ENCODE data around the gene HTR3C.
"Not testable (repeated sequence)": the region's sequence is repeated elsewhere in the genome, so short reads cannot be mapped to it uniquely, and the experiment has no call there.

HTR3C gene

GRCh38 chr3:184018424-184018973 is 34.3 kb upstream of the HTR3C start:
- Histone ChIP-seq H3K4me2 (ENCODE audit: low read length) (peak overlapping the region; percentile 86), H3K4me3 (ENCODE audit: low read depth, low read length, poor library complexity, severe bottlenecking) (peak overlapping the region; percentile 87), H3F3A (ENCODE audit: insufficient read depth, low read length) (no peaks in the 10 kb centered on the region), H2AFZ (ENCODE audit: low read length) (peak overlapping the region; percentile 71), H3K36me3 (ENCODE audit: insufficient read depth, low read length) (peaks cover 8% of the 10 kb centered on the region; the same call in 1 of the 2 replicates), H4K20me1 (ENCODE audit: insufficient read depth, low read length) (no peaks in the 10 kb centered on the region), H3K9me2 (ENCODE audit: low read depth, low read length) (no peaks in the 10 kb centered on the region), H3K4me1 (ENCODE audit: insufficient read depth, low read length, severe bottlenecking) (peaks cover 33% of the 10 kb centered on the region), H3K27ac (ENCODE audit: low read depth, low read length, poor library complexity, severe bottlenecking) (no peak overlapping the region), H3K27me3 (ENCODE audit: insufficient read depth, low read length) (no peaks in the 10 kb centered on the region; the same call in 1 of the 2 replicates), H3K9me3 (ENCODE audit: low read length) (no peaks in the 10 kb centered on the region), H3K79me2 (ENCODE audit: insufficient read depth, low read length) (no peaks in the 10 kb centered on the region), H3K9ac (ENCODE audit: low read length) (peak overlapping the region; percentile 87)
- TF ChIP-seq EZH2 (IDR thresholded peaks at IDR 0.05; ENCODE audit: borderline replicate concordance, low read length): no peak
- TF ChIP-seq, protein P1, sequence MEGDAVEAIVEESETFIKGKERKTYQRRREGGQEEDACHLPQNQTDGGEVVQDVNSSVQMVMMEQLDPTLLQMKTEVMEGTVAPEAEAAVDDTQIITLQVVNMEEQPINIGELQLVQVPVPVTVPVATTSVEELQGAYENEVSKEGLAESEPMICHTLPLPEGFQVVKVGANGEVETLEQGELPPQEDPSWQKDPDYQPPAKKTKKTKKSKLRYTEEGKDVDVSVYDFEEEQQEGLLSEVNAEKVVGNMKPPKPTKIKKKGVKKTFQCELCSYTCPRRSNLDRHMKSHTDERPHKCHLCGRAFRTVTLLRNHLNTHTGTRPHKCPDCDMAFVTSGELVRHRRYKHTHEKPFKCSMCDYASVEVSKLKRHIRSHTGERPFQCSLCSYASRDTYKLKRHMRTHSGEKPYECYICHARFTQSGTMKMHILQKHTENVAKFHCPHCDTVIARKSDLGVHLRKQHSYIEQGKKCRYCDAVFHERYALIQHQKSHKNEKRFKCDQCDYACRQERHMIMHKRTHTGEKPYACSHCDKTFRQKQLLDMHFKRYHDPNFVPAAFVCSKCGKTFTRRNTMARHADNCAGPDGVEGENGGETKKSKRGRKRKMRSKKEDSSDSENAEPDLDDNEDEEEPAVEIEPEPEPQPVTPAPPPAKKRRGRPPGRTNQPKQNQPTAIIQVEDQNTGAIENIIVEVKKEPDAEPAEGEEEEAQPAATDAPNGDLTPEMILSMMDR (IDR thresholded peaks at IDR 0.05; ENCODE audit: low read length): no peak

DNA sequence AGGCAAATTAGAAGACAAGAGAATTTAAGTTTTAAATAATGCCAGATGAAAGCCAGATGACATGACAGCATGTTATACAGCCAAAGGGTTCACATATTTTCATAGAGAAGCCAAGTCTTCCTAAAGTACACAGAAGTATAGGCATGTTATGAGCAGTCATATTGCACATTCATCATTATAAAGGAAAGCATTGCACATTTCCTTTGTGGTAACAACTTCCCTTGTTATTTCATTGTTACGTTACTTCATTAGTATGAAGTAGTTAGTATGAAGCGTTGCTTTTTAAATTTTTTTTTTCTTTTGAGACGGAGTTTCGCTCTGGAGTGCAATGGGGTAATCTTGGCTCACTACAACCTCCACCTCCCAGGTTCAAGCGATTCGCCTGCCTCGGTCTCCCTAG is 30.5 kb upstream of the HTR3C start:
- H3K9me3 ChIP-seq (ENCODE audit: low read length): peaks cover 6% of the 10 kb centered on the region; the same call in 1 of the 2 replicates
- H3K9me2 ChIP-seq (ENCODE audit: low read depth, low read length): no peaks in the 10 kb centered on the region
- TF ChIP-seq, protein P1 (IDR thresholded peaks at IDR 0.05; ENCODE audit: low read length): no peak
- no peak for TF ChIP-seq EZH2 (IDR thresholded peaks at IDR 0.05; ENCODE audit: borderline replicate concordance, low read length)
- no peaks in the 10 kb centered on the region; the same call in 1 of the 2 replicates for H3K27me3 ChIP-seq (ENCODE audit: insufficient read depth, low read length)
- H3K4me2 ChIP-seq (ENCODE audit: low read length): no peak overlapping the region
- H3F3A ChIP-seq (ENCODE audit: insufficient read depth, low read length): no peaks in the 10 kb centered on the region
- no peak overlapping the region for H3K4me3 ChIP-seq (ENCODE audit: low read depth, low read length, poor library complexity, severe bottlenecking)
- H2AFZ ChIP-seq (ENCODE audit: low read length): no peak overlapping the region
- no peaks in the 10 kb centered on the region for H4K20me1 ChIP-seq (ENCODE audit: insufficient read depth, low read length)
- H3K27ac ChIP-seq (ENCODE audit: low read depth, low read length, poor library complexity, severe bottlenecking): no peak overlapping the region
- H3K79me2 ChIP-seq (ENCODE audit: insufficient read depth, low read length): no peaks in the 10 kb centered on the region
- peaks cover 7% of the 10 kb centered on the region for H3K4me1 ChIP-seq (ENCODE audit: insufficient read depth, low read length, severe bottlenecking)
- no peaks in the 10 kb centered on the region for H3K36me3 ChIP-seq (ENCODE audit: insufficient read depth, low read length)
- no peak overlapping the region for H3K9ac ChIP-seq (ENCODE audit: low read length)

DNA sequence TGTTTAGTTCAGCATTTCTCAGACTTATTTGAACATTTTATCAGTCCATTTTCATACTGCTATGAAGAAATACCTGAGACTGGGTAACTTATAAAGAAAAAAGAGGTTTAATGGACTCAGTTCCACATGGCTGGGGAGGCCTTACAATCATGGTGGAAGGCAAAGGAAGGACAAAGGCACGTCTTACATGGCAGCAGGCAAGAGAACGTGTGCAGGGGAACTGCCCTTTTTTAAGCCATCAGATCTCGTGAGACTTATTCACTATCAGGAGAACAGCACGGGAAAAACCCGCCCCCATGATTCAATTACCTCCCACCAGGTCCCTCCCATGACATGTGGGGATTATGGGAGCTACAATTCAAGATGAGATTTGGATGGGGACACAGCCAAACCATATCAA is 27.6 kb upstream of the HTR3C start:
- not testable (repeated sequence) for H3K9me2 ChIP-seq (ENCODE audit: low read depth, low read length); H4K20me1 ChIP-seq (ENCODE audit: insufficient read depth, low read length); H3K4me1 ChIP-seq (ENCODE audit: insufficient read depth, low read length, severe bottlenecking); H3K9ac ChIP-seq (ENCODE audit: low read length); H3K79me2 ChIP-seq (ENCODE audit: insufficient read depth, low read length); H3K27ac ChIP-seq (ENCODE audit: low read depth, low read length, poor library complexity, severe bottlenecking); H3F3A ChIP-seq (ENCODE audit: insufficient read depth, low read length); H3K4me3 ChIP-seq (ENCODE audit: low read depth, low read length, poor library complexity, severe bottlenecking); H3K27me3 ChIP-seq (ENCODE audit: insufficient read depth, low read length); H3K36me3 ChIP-seq (ENCODE audit: insufficient read depth, low read length); H2AFZ ChIP-seq (ENCODE audit: low read length); H3K4me2 ChIP-seq (ENCODE audit: low read length); H3K9me3 ChIP-seq (ENCODE audit: low read length)

DNA sequence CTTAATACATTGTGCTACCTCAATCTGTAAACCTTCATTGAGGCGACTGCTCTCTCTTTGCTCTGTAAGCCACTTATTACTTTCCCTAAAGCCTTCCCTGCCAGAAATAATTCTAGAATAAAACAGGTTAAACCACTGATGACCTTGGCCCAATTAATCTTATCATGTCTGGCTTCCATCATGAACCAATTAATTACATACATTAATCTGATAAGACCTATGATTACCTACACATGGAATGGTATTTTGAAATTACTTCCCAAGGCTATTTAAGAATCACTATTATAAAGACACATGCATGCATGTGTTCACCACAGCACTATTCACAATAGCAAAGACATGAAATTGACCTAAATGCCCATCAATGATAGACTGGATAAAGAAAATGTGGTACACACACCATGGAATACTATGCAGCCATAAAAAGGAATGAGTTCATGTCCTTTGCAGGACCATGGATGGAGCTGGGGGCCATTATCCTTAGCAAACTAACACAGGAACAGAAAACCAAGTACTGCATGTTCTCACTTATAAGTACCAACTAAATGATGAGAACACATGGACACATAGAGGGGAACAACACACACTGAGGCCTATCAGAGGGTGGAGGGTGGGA is 24.5 kb upstream of the HTR3C start:
- H4K20me1 ChIP-seq (ENCODE audit: insufficient read depth, low read length); H3K9me2 ChIP-seq (ENCODE audit: low read depth, low read length); H3K79me2 ChIP-seq (ENCODE audit: insufficient read depth, low read length); H3K9ac ChIP-seq (ENCODE audit: low read length); H3K4me2 ChIP-seq (ENCODE audit: low read length); H3K36me3 ChIP-seq (ENCODE audit: insufficient read depth, low read length); H3K9me3 ChIP-seq (ENCODE audit: low read length); H3K27me3 ChIP-seq (ENCODE audit: insufficient read depth, low read length); H3K4me1 ChIP-seq (ENCODE audit: insufficient read depth, low read length, severe bottlenecking); H3K4me3 ChIP-seq (ENCODE audit: low read depth, low read length, poor library complexity, severe bottlenecking); H3K27ac ChIP-seq (ENCODE audit: low read depth, low read length, poor library complexity, severe bottlenecking); H2AFZ ChIP-seq (ENCODE audit: low read length); H3F3A ChIP-seq (ENCODE audit: insufficient read depth, low read length): not testable (repeated sequence)

Measured in OCI-LY1 (cell line).